ENCODE measurements around the gene CCDC186. TPM values are rescaled to one million over a fixed set of nuclear protein-coding genes. Genes with fewer than 3 reads are reported as not detected.

Gene CCDC186
- total RNA-seq, 4 donors from 2014 or later = 14.5 to 31.8 (median 19.3) TPM

GRCh38 chr10:114176511-114176910 lies 2.5 kb upstream of the CCDC186 start:
- ATAC-seq (ENCODE audit: low FRiP score) (no peak), DNase-seq (ENCODE audit: low spot score) (no peak)
- no peak for TF ChIP-seq CTCF (IDR thresholded peaks at IDR 0.05)

GRCh38 chr10:114175667-114176066 lies 1.7 kb upstream of the CCDC186 start:
- no peak for TF ChIP-seq CTCF (IDR thresholded peaks at IDR 0.05)

GRCh38 chr10:114174695-114175188 lies 739 bp upstream of the CCDC186 start:
- no peak for TF ChIP-seq CTCF (IDR thresholded peaks at IDR 0.05)
- DNase-seq (ENCODE audit: low spot score) = peak; percentile 26
- peak; percentile 77 for ATAC-seq (ENCODE audit: low FRiP score)

More at GRCh38 chr10:114175667-114176066, 1.7 kb upstream of the CCDC186 start:
- DNase-seq (ENCODE audit: low spot score) = no peak
- no peak for ATAC-seq (ENCODE audit: low FRiP score)

GRCh38 chr10:114173603-114173920 lies 441 bp downstream of the CCDC186 start:
- TF ChIP-seq CTCF (IDR thresholded peaks at IDR 0.05) = no peak
- DNase-seq (ENCODE audit: low spot score) = no peak
- no peak for ATAC-seq (ENCODE audit: low FRiP score)

- TF ChIP-seq CTCF (IDR thresholded peaks at IDR 0.05) = no peak
- DNase-seq (ENCODE audit: low spot score) = no peak
- ATAC-seq (ENCODE audit: low FRiP score) = no peak
These were observed 1.0 kb downstream of the CCDC186 start for GRCh38 chr10:114172776-114173602.

GRCh38 chr10:114172216-114172615 lies 1.8 kb downstream of the CCDC186 start:
- TF ChIP-seq CTCF (IDR thresholded peaks at IDR 0.05) = no peak
- no peak for ATAC-seq (ENCODE audit: low FRiP score)
- no peak for DNase-seq (ENCODE audit: low spot score)

GRCh38 chr10:114168450-114169009 lies 5.5 kb downstream of the CCDC186 start:
- no peak for TF ChIP-seq CTCF (IDR thresholded peaks at IDR 0.05)
- ATAC-seq (ENCODE audit: low FRiP score) (no peak), DNase-seq (ENCODE audit: low spot score) (no peak)
